Stimulated activated CD8-positive, alpha-beta memory T cell treated with anti-CD3 and anti-CD28 coated beads, Interleukin-15, amount 100 ng/mL, for 1 hour (primary cell): ENCODE data around the gene HSPA8.
"Not testable (repeated sequence)": the region's sequence is repeated elsewhere in the genome, so short reads cannot be mapped to it uniquely, and the experiment has no call there.

Experiments used
- DNase-seq: peaks from one replicate; pipeline ENCODE4 v3.0.0-alpha.2; 2020; ENCODE audit warnings: low read depth

The HSPA8 gene

GRCh38 chr11:123072332-123072761 is 10.4 kb upstream of the HSPA8 start:
- DNase-seq, result no peak

DNA sequence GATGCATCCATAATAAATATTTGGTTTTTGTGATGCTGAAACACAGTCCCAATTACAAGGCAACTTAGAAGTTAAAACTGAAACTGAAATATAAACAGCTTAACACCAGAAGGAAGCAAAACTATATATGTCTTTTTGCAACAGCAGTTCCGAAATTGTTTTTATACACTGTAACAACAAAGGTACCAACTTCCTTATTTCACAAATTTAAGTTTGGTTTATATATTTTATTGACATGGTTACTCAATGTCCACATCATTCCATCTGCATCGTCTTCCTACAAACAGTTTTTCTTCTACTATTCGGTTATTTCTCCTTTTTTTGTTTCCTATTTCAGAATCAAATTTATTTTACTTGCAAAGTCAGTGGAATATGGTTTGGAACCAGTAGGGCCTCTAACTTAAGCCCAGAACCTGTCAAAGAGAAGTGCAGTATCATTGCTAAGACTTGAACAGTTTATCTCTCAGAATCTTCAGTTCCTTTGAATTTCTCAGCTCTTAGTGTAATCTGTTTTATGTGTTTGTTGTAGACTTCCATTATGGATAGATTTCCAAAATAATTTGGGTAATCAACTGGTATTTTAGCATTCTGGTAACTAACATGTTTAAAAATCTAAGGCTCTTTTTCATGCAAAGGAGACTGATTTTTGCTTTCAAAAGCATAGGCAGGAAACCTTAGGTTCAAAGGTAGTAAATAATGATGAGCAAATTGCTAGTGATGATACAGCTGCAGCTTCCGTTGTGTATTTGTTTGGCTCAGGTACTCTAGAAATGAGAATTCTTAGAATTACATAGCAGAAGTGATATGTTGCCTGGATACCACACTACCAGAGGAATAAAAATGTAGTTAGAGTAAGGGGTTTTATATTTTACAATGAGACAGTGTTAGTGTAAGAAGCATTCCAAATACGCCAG is 8.2 kb upstream of the HSPA8 start:
- DNase-seq, result no peak

GRCh38 chr11:123065621-123066020 is 3.7 kb upstream of the HSPA8 start:
- no peak for DNase-seq

DNA sequence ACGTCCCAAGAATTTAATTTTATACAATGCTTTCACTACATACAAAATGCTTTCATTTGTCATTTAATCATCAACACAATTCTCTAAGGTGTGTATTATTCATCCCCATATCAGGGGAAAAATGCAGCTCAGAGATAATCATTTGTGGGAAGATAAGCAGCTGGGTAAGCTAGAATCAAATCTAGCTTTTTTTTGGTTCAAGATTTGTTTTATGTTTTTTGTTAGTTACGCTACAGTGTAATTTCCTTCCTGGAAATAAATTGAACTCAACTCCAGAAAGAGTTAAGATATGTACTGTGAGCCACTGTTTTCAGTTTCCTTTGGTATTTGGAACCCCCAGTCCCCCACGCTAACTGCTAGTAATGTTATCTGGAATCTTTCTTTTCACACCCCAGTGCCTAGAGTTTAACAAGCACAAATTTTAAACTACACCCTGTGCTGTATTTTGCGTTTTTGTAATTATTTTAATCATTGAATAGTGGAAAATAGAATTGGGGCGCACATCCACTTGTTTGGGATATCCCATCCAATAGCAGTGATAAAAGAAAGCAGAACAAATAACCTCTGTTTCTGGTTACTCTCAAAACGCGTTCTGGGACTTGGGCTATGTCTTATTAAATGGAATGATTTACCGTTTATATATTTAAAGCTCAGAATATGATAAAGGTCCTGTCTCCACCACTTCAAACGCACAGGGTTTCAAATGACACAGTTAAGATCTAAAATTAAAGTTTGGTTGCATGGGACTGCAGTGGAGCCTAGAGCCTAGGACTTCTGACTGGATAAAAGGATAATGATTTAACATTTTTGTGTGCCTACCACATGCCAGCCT is 2.1 kb upstream of the HSPA8 start:
- no peak for DNase-seq

DNA sequence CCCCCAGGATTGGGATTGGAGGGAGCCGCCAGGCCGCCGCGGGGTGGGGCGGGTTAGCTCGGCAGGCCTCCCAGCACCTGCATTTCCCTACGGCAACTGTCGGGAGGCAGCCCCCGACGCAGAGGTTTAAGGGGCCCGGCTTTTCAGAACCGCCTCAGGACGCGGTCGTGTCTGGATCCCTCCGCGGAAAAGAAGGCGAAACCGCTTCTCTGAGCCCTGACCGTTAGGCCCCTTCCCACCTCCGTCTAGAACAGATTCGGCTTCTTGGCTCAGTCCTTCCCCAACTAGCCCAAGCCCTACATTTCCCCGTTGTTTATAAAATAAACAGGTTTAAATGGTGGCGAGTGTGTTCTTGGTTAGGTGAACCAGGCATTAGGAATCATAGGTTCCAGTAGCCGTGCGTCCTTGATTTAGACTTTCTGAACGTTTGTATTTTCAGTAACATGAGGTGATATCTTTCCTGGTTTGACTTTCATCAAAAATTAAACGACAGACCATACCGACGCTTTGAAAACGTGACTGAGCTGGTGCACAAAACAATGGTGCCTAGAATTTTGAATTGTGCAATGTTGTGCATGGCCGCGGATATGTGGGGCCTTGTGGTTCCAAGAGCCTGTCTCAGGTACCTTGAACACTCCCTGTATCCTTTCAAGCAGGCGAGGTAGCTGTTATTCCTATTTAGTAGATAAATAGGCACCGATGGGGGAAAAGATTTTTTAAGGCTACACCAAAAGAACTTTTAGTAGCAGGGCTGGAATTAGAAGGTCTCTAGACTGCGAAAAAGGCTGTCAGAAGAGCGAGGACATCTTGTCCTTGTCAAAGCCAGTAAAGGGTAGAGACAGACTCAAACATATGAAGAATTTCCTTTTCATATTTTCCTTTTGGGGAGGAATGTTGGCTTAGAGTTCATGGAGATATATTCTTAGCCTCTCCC is 1.2 kb upstream of the HSPA8 start:
- DNase-seq, result no peak

DNA sequence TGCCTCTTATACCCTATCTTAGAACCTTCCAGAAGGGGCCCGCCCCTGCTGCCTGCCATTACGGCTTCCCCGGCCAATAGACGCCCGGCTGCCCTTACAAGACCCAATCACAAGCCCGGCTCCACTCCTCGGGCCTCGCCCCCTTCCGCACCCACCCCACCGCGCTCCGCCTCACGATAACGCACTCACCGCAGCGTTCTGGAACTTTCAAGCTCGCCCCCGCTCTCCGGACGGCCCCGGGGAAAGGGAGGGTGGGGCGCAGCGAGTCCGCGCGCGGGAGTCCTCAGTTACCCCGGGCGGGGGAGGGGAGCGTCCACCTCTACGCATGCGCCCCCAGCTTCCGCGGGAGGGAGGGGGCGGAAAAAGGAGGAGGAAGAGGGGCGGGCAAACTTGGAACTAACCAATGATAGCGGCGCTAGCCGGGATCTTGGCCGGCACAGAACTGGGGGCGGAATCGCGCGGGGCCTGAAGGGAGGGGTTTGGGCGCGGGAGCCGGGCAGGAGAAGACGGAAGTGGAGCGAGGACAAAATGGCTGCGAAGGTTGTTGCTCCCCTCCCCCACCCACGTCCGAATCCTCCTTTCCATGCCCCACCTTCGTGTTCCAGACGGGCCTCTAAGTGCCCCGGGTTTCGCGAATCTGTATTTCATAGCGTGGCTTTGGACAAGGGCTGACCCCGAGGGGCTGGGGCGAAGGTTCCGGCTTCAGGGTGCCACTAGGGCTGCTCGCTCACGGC is 389 bp upstream of the HSPA8 start:
- peak; percentile 98 for DNase-seq

DNA sequence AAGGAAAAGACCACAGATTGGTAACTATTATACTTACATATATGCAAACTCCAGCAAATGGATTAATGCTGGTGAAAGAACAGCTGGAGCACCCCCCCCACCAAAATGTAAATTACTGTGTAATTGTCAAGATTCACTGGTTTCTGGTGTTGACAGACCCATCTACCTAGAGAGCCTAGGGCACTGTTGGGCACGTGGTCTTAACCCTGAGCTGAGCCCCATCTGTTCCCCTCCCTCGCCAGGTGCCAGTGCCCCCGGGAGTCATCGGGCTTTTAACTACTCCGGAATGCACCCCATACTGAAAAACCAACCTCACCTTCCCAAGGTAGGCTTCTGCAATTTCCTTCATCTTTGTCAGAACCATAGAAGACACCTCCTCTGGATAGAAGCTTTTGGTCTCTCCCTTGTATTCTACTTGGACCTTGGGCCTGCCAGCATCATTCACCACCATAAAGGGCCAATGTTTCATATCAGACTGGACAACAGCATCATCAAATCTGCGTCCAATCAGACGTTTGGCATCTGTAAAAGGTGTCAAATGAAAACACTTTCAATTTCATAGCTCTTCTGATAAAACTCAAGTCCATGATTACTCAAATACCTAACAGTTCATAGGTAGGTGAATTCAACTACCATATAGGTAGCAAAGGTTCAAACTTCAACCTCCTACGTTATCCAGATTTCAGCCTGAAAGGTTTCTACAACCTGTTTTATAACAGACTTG is 1.5 kb downstream of the HSPA8 start:
- no peak for DNase-seq

DNA sequence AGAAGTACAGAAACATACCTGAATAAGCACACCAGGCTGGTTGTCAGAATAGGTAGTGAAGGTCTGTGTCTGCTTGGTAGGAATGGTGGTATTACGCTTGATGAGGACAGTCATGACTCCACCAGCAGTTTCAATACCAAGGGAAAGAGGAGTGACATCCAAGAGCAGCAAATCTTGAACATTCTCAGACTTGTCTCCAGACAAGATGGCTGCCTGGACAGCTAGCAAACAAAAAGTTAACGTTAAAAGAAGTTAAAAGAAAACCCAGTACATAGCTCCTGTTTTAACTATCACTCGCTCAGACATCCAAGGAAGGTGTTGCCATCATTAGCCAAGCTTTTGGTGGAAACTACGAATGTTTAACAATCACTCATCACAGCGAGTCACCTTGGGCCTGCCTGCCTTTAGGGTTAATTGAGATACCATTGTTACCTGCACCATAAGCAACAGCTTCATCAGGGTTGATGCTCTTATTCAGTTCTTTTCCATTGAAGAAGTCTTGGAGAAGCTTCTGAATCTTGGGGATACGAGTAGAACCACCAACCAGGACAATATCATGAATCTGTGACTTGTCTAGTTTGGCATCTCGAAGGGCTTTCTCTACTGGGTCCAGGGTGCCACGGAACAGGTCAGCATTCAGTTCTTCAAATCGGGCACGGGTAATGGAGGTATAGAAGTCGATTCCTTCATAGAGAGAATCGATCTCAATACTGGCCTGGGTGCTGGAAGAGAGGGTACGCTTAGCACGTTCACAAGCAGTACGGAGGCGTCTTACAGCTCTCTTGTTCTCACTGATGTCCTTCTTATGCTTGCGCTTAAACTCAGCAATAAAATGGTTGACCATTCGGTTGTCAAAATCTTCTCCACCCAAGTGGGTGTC is 2.7 kb downstream of the HSPA8 start:
- DNase-seq, result not testable (repeated sequence)

- no peak for DNase-seq
These were observed 4.2 kb downstream of the HSPA8 start for GRCh38 chr11:123057661-123058305.

GRCh38 chr11:123056835-123057491 is 5.0 kb downstream of the HSPA8 start:
- DNase-seq, result no peak

DNA sequence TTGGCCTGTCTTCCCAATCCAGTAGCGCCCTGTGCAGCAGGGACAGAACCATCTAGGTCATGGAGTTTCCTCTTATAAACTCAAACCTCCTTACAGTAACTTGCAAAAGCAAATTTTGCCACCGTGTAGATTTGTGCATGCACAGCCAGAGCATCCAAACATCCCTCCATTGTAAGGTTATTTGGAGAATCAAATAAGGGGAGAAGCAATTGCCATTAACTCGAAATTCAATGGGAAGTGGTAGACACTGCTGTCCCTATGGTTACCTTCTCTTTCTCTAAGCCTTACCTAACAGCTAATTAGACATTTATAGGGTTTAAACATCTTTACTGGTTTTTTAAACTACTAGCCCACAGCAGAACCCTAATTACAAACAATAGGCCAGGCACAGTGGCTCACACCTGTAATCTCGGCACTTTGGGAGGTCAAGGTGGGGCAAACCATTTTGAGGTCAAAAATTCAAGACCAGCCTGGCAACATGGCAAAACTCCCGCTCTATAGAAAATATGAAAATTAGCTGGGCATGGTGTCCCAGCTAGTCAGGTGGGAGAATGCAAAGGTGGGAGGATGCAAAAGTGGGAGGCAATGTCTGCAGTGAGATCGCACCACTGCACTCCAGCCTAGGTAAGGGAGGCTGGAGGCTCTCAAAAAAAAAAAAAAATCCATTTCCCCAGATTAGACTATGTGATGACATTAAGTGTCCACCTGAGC is 6.6 kb downstream of the HSPA8 start:
- DNase-seq, result no peak

DNA sequence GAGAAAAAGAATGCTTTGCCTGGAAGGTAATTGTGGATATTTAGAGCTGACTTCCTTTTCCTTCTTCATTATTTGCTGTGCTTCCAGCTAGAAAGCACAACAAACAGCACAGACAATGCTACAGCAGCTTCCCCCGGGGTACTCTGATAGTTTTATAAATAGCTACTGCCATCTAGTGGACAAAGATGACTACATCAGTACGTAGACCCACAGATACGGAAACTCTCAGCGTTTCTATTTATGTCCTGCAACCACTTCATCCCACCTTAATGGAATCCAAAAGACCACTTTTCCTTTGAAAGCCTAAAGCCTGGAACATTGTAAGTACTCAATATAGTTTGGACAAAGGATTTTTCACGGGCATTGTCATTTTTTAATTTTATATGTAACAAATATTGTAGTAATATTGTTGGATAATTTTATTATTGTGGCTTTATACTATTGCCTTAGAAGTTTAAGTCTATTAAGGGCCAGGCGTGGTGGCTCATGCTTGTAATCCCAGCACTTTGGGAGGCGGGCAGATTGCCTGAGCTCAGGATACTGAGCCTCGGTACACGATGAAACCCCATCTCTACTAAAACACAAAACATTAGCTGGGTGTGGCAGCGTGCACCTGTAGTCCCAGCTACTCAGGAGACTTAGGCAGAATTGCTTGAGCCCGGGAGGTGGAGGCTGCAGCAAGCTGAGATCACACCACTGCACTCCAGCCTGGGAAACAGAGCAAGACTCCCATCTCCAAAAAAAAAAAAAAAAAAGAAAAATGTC is 7.5 kb downstream of the HSPA8 start:
- no peak for DNase-seq

DNA sequence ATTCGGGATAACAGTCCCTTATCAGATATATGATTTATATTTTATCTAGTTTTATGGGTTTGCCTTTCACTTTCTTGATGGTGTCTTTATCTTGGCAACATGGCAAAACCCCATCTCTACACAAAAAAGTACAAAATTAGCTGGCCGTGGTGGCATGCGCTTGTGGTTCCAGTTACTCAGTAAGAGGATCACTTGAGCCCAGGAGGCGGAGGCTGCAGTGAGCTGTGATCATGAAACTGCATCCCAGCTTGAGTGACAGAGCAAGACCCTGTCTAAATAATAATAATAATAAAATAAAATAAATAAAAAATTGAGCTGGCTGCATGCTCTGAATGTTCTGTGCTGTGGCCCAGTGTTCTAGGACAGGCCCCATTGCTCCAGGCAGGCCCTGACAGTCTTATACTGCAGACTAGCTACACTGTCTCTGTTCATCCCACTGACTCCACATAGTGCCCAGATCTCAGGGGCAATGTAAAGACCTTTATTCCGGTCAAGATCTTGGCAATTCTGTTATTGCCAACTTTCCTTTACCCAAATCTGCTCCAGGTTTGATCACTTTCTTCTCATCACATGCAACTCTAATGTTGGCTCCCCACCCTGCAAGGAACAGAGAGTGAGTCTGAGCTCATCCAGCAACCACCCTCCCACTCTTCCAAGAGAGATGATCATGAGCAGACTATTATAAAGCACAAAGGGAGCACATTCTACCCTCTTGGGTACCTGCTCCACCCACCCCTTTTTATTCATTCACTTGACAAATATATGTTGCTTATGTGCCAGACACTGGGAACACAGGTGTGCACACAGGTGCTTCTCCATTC is 8.8 kb downstream of the HSPA8 start:
- DNase-seq, result no peak

GRCh38 chr11:123051634-123052033 is 10.3 kb downstream of the HSPA8 start:
- DNase-seq, result no peak

GRCh38 chr11:123051146-123051545 is 10.8 kb downstream of the HSPA8 start:
- DNase-seq, result no peak

DNA sequence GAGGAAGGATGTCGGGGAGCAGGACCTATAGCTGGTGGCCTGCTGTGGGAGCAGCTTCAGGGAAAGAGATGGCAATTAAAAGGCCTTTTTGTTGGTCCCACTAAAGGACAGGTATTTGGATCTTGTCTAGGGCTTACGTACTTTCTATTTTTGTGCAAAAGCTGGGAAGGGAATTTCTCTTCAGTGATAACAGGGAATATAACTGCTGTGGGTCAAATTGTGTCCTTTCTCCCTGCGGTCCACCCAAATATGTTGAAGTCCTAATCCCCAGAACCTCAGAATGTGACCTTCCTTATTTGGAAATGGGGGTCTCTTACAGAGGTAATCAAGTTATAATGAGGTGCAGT is 14.0 kb downstream of the HSPA8 start:
- DNase-seq, result no peak
